Panc1 (cell line): ENCODE data around the gene LANCL2. TPM values are rescaled to one million over a fixed set of nuclear protein-coding genes. Genes with fewer than 3 reads are reported as not detected.

ENCODE experiments used
- ATAC-seq: fragments of 200-7000 bp; cut with Tn5 transposase; 2 replicates; pipeline ENCODE4 v1.9.1; 2020; ENCODE audit warnings: mild to moderate bottlenecking, moderate library complexity
- BruUV-seq: library from RNA; stranded (reverse); fragments of 400-500 nt; replicated peaks from 2 replicates; lab custom pipeline; 2021; lab: Mats Ljungman, UMichigan
- CTCF ChIA-PET: fragments of 300-600 bp; sonication (Branson Sonifier 250); formaldehyde crosslinking; loops from one replicate; lab custom pipeline; 2022; ENCODE audit warnings: antibody characterized with exemption; lab: Charles Lee
- POLR2A ChIA-PET: fragments of 300-600 bp; sonication (Branson Sonifier 250); formaldehyde crosslinking; loops from one replicate; lab custom pipeline; 2022; ENCODE audit warnings: antibody characterized with exemption; lab: Charles Lee
- DNase-seq: peaks from one replicate; pipeline ENCODE4 v3.0.0-alpha.2; 2010; ENCODE audit warnings: low read depth, low spot score
- H3K27ac ChIP-seq: 2 replicates; pipeline ENCODE4 v1.5.1; 2011; ENCODE audit warnings: mild to moderate bottlenecking, low read length, inconsistent platforms
- H3K27me3 ChIP-seq: fragments of 200-500 bp; sonication (Bioruptor generic); 2 replicates; pipeline ENCODE4 v1.6.0; 2014; ENCODE audit warnings: low read length, inconsistent platforms; ENCODE audit not compliant: control insufficient read depth, insufficient read depth
- H3K36me3 ChIP-seq: fragments of 200-500 bp; sonication (Bioruptor generic); 2 replicates; pipeline ENCODE4 v1.5.1; 2014; ENCODE audit warnings: inconsistent platforms, mild to moderate bottlenecking, low read length, moderate library complexity; ENCODE audit not compliant: control insufficient read depth, insufficient read depth
- H3K4me1 ChIP-seq: 2 replicates; pipeline ENCODE4 v1.5.1; 2011; ENCODE audit warnings: inconsistent platforms, mild to moderate bottlenecking, low read length, moderate library complexity; ENCODE audit not compliant: control insufficient read depth, insufficient read depth
- H3K4me3 ChIP-seq, 2 experiments: 2 replicates each; pipeline ENCODE4 v1.5.1; 2011 to 2012; ENCODE audit warnings: low read depth in 2 of 2, low read length in 2 of 2, mild to moderate bottlenecking in 2 of 2, inconsistent platforms in 1 of 2, moderate library complexity in 1 of 2
- H3K9me3 ChIP-seq: fragments of 200-500 bp; sonication (Bioruptor generic); 2 replicates; pipeline ENCODE4 v1.5.1; 2014; ENCODE audit warnings: low read depth, mild to moderate bottlenecking, inconsistent platforms, low read length, moderate library complexity; ENCODE audit not compliant: control insufficient read depth, insufficient read depth
- CTCF ChIP-seq: fragments of 450-650 bp; IDR thresholded peaks from 2 replicates; pipeline ENCODE4 v1.5.1; 2017; ENCODE audit warnings: mild to moderate bottlenecking
- POLR2AphosphoS5 ChIP-seq: IDR thresholded peaks from 2 replicates; pipeline ENCODE4 v1.6.1; 2012; ENCODE audit warnings: mild to moderate bottlenecking, low read depth, low read length, moderate library complexity
- REST ChIP-seq, 2 experiments: IDR thresholded peaks; 2 replicates each; pipeline ENCODE4 v1.6.1; 2011 to 2012; ENCODE audit warnings: low read depth in 2 of 2, control low read depth in 1 of 2, low read length in 1 of 2, mild to moderate bottlenecking in 1 of 2, moderate library complexity in 1 of 2; ENCODE audit not compliant: insufficient read depth in 1 of 2
- SIN3A ChIP-seq: IDR thresholded peaks from 2 replicates; pipeline ENCODE4 v1.6.1; 2012; ENCODE audit warnings: low read depth, mild to moderate bottlenecking, low read length, moderate library complexity, borderline replicate concordance; ENCODE audit not compliant: insufficient read depth
- TCF7L2 ChIP-seq: IDR thresholded peaks from 2 replicates; pipeline ENCODE4 v1.6.1; 2011; ENCODE audit warnings: mild to moderate bottlenecking, low read depth, low read length, inconsistent platforms
- in situ Hi-C: cut with HindIII; loops from 2 replicates; pipeline ENCODE4 v1.10.0; 2016; ENCODE audit warnings: low sequenced_read_pairs, low pct_unique_long_range_greater_than_20kb
- intact Hi-C: fragments of 100-400 bp; cut with micrococcal nuclease; formaldehyde crosslinking; loops from one replicate; pipeline ENCODE4 v1.10.0; 2022; ENCODE audit not compliant: unreplicated experiment
- total RNA-seq: library from RNA; stranded (reverse); gene quantifications from one replicate; pipeline ENCODE4 v1.2.1, GENCODE V29; 2021; ENCODE audit not compliant: unreplicated experiment

The LANCL2 gene
- total RNA-seq, 1 experiment from 2014 or later: 30.6 TPM

GRCh38 chr7:55457801-55458200 lies 92.7 kb downstream of the LANCL2 start:
- no peak for DNase-seq
- in situ Hi-C loops (no loop called here), intact Hi-C loops (no loop called here)
- no TSS peak for BruUV-seq
- POLR2A ChIA-PET: no interaction called here
- no peaks in the 10 kb centered on the region for H3K36me3 ChIP-seq
- TF ChIP-seq TCF7L2 (no peak), REST (IDR thresholded peaks at IDR 0.05; ENCODE audit: insufficient read depth in 1 of 2, low read depth in 2 of 2, low read length in 1 of 2) (no peak), POLR2AphosphoS5 (no peak), CTCF (no peak), SIN3A (no peak)
- no peaks in the 10 kb centered on the region for H3K27me3 ChIP-seq
- H3K4me1 ChIP-seq: no peaks in the 10 kb centered on the region
- no peak overlapping the region for H3K4me3 ChIP-seq
- ATAC-seq: no peak
- H3K27ac ChIP-seq: no peak overlapping the region
- H3K9me3 ChIP-seq: no peaks in the 10 kb centered on the region
- CTCF ChIA-PET: no interaction called here

- Histone ChIP-seq H3K9me3 (no peaks in the 10 kb centered on the region; the same call in 1 of the 2 replicates), H3K27me3 (no peaks in the 10 kb centered on the region), H3K4me1 (no peaks in the 10 kb centered on the region), H3K4me3 (no peak overlapping the region), H3K36me3 (no peaks in the 10 kb centered on the region), H3K27ac (no peak overlapping the region)
- TF ChIP-seq SIN3A (no peak), CTCF (no peak), REST (IDR thresholded peaks at IDR 0.05; ENCODE audit: insufficient read depth in 1 of 2, low read depth in 2 of 2, low read length in 1 of 2) (no peak), POLR2AphosphoS5 (no peak), TCF7L2 (no peak)
- ATAC-seq (no peak), DNase-seq (no peak)
- ChIA-PET CTCF (no interaction called here), POLR2A (no interaction called here)
- BruUV-seq: no TSS peak
- intact Hi-C loops: no loop called here
- in situ Hi-C loops: no loop called here
Measured at GRCh38 chr7:55458351-55458750, 93.2 kb downstream of the LANCL2 start.
